PFSK-1 (cell line): ENCODE results near the gene LDAH.

Source experiments
- FOXP2 ChIP-seq: optimal IDR thresholded peaks from 2 replicates; pipeline ENCODE3; 2011; ENCODE audit warnings: borderline replicate concordance, control low read depth, inconsistent platforms; ENCODE audit not compliant: insufficient read depth; ENCODE audit errors: extremely low read length, extremely low read depth
- POLR2AphosphoS5 ChIP-seq: IDR thresholded peaks from 2 replicates; pipeline ENCODE4 v1.6.1; 2012; ENCODE audit warnings: low read depth, mild to moderate bottlenecking, control low read depth, low read length, moderate library complexity
- SIN3A ChIP-seq: IDR thresholded peaks from 2 replicates; pipeline ENCODE4 v1.6.1; 2012; ENCODE audit warnings: mild to moderate bottlenecking, low read length, moderate library complexity, borderline replicate concordance; ENCODE audit not compliant: insufficient read depth
- TAF1 ChIP-seq: IDR thresholded peaks from 2 replicates; pipeline ENCODE4 v1.6.1; 2012; ENCODE audit warnings: low read length, control low read depth, borderline replicate concordance; ENCODE audit not compliant: insufficient read depth
- TF ChIP-seq, protein P1 (sequence below), 2 experiments: IDR thresholded peaks; 2 replicates each; pipeline versions ENCODE4 v1.6.1 to v1.8.0; 2011 to 2012; ENCODE audit warnings: low read depth in 2 of 2, low read length in 2 of 2, control low read depth in 1 of 2, inconsistent platforms in 1 of 2, mild to moderate bottlenecking in 1 of 2, moderate library complexity in 1 of 2; ENCODE audit not compliant: insufficient read depth in 1 of 2

The LDAH gene

DNA sequence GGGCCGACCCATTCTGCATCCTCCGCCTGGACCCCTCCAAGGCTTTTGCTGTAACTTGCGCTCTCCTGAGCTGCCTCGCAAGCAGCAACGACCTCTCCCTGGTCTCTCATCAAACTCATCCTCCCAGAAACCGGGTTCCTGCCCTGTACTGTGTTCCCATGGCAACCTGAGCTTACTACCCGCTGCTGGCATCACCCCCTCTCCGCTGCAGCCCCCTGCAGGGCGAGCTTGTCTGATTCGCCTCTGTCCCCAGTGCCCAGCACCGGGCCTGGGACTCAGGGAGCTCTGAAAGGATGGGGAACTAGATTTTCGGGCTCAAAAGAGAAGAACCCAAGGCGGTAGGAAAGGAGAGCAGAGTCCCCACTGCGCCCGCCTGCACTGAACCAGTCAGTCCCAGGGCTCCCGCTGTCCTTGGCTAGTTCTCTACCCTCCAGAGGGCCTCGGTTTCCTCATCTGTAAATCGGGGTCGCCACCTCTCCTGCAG, 172.5 kb downstream of the LDAH start:
- TF ChIP-seq POLR2AphosphoS5 (no peak), SIN3A (no peak), TAF1 (no peak), FOXP2 (no peak)
- TF ChIP-seq, protein P1, sequence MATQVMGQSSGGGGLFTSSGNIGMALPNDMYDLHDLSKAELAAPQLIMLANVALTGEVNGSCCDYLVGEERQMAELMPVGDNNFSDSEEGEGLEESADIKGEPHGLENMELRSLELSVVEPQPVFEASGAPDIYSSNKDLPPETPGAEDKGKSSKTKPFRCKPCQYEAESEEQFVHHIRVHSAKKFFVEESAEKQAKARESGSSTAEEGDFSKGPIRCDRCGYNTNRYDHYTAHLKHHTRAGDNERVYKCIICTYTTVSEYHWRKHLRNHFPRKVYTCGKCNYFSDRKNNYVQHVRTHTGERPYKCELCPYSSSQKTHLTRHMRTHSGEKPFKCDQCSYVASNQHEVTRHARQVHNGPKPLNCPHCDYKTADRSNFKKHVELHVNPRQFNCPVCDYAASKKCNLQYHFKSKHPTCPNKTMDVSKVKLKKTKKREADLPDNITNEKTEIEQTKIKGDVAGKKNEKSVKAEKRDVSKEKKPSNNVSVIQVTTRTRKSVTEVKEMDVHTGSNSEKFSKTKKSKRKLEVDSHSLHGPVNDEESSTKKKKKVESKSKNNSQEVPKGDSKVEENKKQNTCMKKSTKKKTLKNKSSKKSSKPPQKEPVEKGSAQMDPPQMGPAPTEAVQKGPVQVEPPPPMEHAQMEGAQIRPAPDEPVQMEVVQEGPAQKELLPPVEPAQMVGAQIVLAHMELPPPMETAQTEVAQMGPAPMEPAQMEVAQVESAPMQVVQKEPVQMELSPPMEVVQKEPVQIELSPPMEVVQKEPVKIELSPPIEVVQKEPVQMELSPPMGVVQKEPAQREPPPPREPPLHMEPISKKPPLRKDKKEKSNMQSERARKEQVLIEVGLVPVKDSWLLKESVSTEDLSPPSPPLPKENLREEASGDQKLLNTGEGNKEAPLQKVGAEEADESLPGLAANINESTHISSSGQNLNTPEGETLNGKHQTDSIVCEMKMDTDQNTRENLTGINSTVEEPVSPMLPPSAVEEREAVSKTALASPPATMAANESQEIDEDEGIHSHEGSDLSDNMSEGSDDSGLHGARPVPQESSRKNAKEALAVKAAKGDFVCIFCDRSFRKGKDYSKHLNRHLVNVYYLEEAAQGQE (IDR thresholded peaks at IDR 0.05; ENCODE audit: insufficient read depth in 1 of 2, low read depth in 2 of 2, low read length in 2 of 2) = no peak

DNA sequence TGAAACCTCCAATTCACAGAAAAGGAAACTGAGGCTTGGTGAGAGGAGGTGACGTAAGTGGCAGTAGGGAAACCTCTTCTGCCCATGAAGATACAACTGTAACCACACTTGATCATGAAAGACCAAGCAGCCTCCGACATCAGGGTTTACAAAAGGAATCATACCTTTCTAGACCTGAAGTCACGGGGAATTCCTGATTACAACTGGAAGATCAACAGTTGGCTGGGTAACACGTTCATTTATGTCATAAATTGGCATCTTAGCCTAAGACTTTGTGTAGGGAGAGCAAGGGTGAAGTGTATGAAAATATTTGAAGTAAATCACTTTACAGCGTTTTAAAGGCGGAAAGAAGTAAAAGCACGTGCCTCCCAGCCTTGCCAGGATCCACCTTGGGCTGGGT, 172.9 kb downstream of the LDAH start:
- no peak for TF ChIP-seq TAF1
- no peak for TF ChIP-seq FOXP2
- TF ChIP-seq POLR2AphosphoS5 = no peak
- no peak for TF ChIP-seq SIN3A

- TF ChIP-seq FOXP2 (no peak), POLR2AphosphoS5 (no peak), SIN3A (no peak), TAF1 (no peak)
- TF ChIP-seq, protein P1 (IDR thresholded peaks at IDR 0.05; ENCODE audit: insufficient read depth in 1 of 2, low read depth in 2 of 2, low read length in 2 of 2) = no peak
These were observed 173.3 kb downstream of the LDAH start for GRCh38 chr2:20649576-20649975.

- TF ChIP-seq SIN3A (no peak), FOXP2 (no peak), TAF1 (no peak), POLR2AphosphoS5 (no peak)
- TF ChIP-seq, protein P1 (IDR thresholded peaks at IDR 0.05; ENCODE audit: insufficient read depth in 1 of 2, low read depth in 2 of 2, low read length in 2 of 2) = no peak
These were observed 174.1 kb downstream of the LDAH start for GRCh38 chr2:20648831-20649230.

GRCh38 chr2:20648206-20648605, 174.7 kb downstream of the LDAH start:
- TF ChIP-seq, protein P1 (IDR thresholded peaks at IDR 0.05; ENCODE audit: insufficient read depth in 1 of 2, low read depth in 2 of 2, low read length in 2 of 2) = no peak
- TF ChIP-seq POLR2AphosphoS5 = no peak
- TF ChIP-seq SIN3A = no peak
- TF ChIP-seq TAF1 = no peak
- no peak for TF ChIP-seq FOXP2
